OCI-LY1 (cell line): Measurements from ENCODE around the gene RASSF5.

Experiments used
- H2AFZ ChIP-seq: fragments of 200-600 bp; sonication (generic), shearing (Covaris generic); 2 replicates; pipeline ENCODE4 v1.6.0; 2014; ENCODE audit warnings: antibody characterized with exemption, mild to moderate bottlenecking, low read length
- H3F3A ChIP-seq: fragments of 200-600 bp; sonication (generic), shearing (Covaris generic); 2 replicates; pipeline ENCODE4 v1.6.0; 2014; ENCODE audit warnings: mild to moderate bottlenecking, antibody characterized with exemption, low read length, moderate library complexity; ENCODE audit not compliant: insufficient read depth
- H3K27ac ChIP-seq: fragments of 200-600 bp; sonication (generic); 2 replicates; pipeline ENCODE4 v1.5.1; 2014; ENCODE audit warnings: low read length, mixed run types, mild to moderate bottlenecking, low read depth; ENCODE audit not compliant: poor library complexity, severe bottlenecking
- H3K27me3 ChIP-seq: fragments of 200-600 bp; sonication (generic); 2 replicates; pipeline ENCODE4 v1.6.0; 2014; ENCODE audit warnings: antibody characterized with exemption, mild to moderate bottlenecking, low read length, moderate library complexity; ENCODE audit not compliant: insufficient read depth
- H3K36me3 ChIP-seq: fragments of 200-600 bp; sonication (generic); 2 replicates; pipeline ENCODE4 v1.6.1; 2014; ENCODE audit warnings: mild to moderate bottlenecking, antibody characterized with exemption, low read length, moderate library complexity, mixed read lengths; ENCODE audit not compliant: insufficient read depth
- H3K4me1 ChIP-seq: fragments of 200-600 bp; sonication (generic); 2 replicates; pipeline ENCODE4 v1.5.1; 2014; ENCODE audit warnings: mild to moderate bottlenecking, low read length, moderate library complexity; ENCODE audit not compliant: insufficient read depth, severe bottlenecking
- H3K4me2 ChIP-seq: fragments of 200-600 bp; sonication (generic), shearing (Covaris generic); 2 replicates; pipeline ENCODE4 v1.6.1; 2014; ENCODE audit warnings: low read length
- H3K4me3 ChIP-seq: fragments of 200-600 bp; sonication (generic); 2 replicates; pipeline ENCODE4 v1.5.1; 2014; ENCODE audit warnings: low read length, low read depth, mild to moderate bottlenecking, mixed read lengths; ENCODE audit not compliant: poor library complexity, severe bottlenecking
- H3K79me2 ChIP-seq: fragments of 200-600 bp; shearing (Covaris generic); 2 replicates; pipeline ENCODE4 v1.6.1; 2016; ENCODE audit warnings: mixed run types, low read length, mixed read lengths; ENCODE audit not compliant: insufficient read depth
- H3K9ac ChIP-seq: fragments of 200-600 bp; sonication (generic), shearing (Covaris generic); 2 replicates; pipeline ENCODE4 v1.6.1; 2014; ENCODE audit warnings: mild to moderate bottlenecking, low read length, mixed read lengths
- H3K9me2 ChIP-seq: fragments of 200-600 bp; sonication (generic), shearing (Covaris generic); 2 replicates; pipeline ENCODE4 v1.6.1; 2014; ENCODE audit warnings: low read depth, mild to moderate bottlenecking, low read length, mixed read lengths
- H3K9me3 ChIP-seq: fragments of 200-600 bp; shearing (Covaris generic); 2 replicates; pipeline ENCODE4 v1.6.1; 2014; ENCODE audit warnings: low read length, mixed read lengths
- H4K20me1 ChIP-seq: fragments of 200-600 bp; sonication (generic), shearing (Covaris generic); 2 replicates; pipeline ENCODE4 v1.6.0; 2016; ENCODE audit warnings: mild to moderate bottlenecking, low read length; ENCODE audit not compliant: insufficient read depth
- CTCF ChIP-seq: fragments of 200-600 bp; sonication (generic), shearing (Covaris generic); IDR thresholded peaks from 2 replicates; pipeline ENCODE4 v1.5.1; 2017; ENCODE audit warnings: mild to moderate bottlenecking, antibody characterized with exemption, low read length, moderate library complexity, mixed read lengths
- EZH2 ChIP-seq: fragments of 200-600 bp; sonication (generic), shearing (Covaris generic); IDR thresholded peaks from 2 replicates; pipeline ENCODE4 v1.8.0; 2017; ENCODE audit warnings: borderline replicate concordance, mixed run types, mild to moderate bottlenecking, antibody characterized with exemption, low read length, moderate library complexity, mixed read lengths

RASSF5 gene

GRCh38 chr1:206568256-206568655 lies 60.9 kb downstream of the RASSF5 start:
- Histone ChIP-seq H3K27ac (no peak overlapping the region), H3K36me3 (peaks cover 53% of the 10 kb centered on the region; the same call in 1 of the 2 replicates), H3K9me2 (no peaks in the 10 kb centered on the region), H3K9me3 (no peaks in the 10 kb centered on the region), H3K4me1 (peaks cover 27% of the 10 kb centered on the region), H3K4me2 (no peak overlapping the region), H3K9ac (no peak overlapping the region), H3F3A (no peaks in the 10 kb centered on the region), H3K27me3 (no peaks in the 10 kb centered on the region), H2AFZ (no peak overlapping the region), H3K79me2 (no peaks in the 10 kb centered on the region; the same call in 1 of the 2 replicates), H4K20me1 (no peaks in the 10 kb centered on the region), H3K4me3 (no peak overlapping the region)
- no peak for TF ChIP-seq EZH2
- TF ChIP-seq CTCF = no peak

- Histone ChIP-seq H3K9me3 (no peaks in the 10 kb centered on the region), H3K9me2 (no peaks in the 10 kb centered on the region), H3K36me3 (peaks cover 50% of the 10 kb centered on the region; the same call in 1 of the 2 replicates), H3K27ac (no peak overlapping the region), H3K79me2 (no peaks in the 10 kb centered on the region; the same call in 1 of the 2 replicates), H3K4me2 (no peak overlapping the region), H3K27me3 (no peaks in the 10 kb centered on the region), H3K4me1 (peaks cover 22% of the 10 kb centered on the region), H3K9ac (no peak overlapping the region), H2AFZ (no peak overlapping the region), H4K20me1 (no peaks in the 10 kb centered on the region), H3F3A (no peaks in the 10 kb centered on the region), H3K4me3 (no peak overlapping the region)
- no peak for TF ChIP-seq CTCF
- no peak for TF ChIP-seq EZH2
Measured at GRCh38 chr1:206568779-206569352, 61.5 kb downstream of the RASSF5 start.

GRCh38 chr1:206569556-206569955 lies 62.2 kb downstream of the RASSF5 start:
- Histone ChIP-seq H3K9ac (no peak overlapping the region), H3K4me3 (no peak overlapping the region), H3K9me3 (no peaks in the 10 kb centered on the region), H3F3A (no peaks in the 10 kb centered on the region), H3K9me2 (no peaks in the 10 kb centered on the region), H4K20me1 (no peaks in the 10 kb centered on the region), H3K27ac (no peak overlapping the region), H2AFZ (no peak overlapping the region), H3K4me1 (peaks cover 26% of the 10 kb centered on the region), H3K36me3 (peaks cover 43% of the 10 kb centered on the region; the same call in 1 of the 2 replicates), H3K79me2 (no peaks in the 10 kb centered on the region; the same call in 1 of the 2 replicates), H3K27me3 (no peaks in the 10 kb centered on the region), H3K4me2 (no peak overlapping the region)
- TF ChIP-seq CTCF = no peak
- no peak for TF ChIP-seq EZH2
